Upper lobe of left lung (tissue), 6 donors: ENCODE data around the gene ARHGEF4. TPM values are rescaled to one million over a fixed set of nuclear protein-coding genes. Genes with fewer than 3 reads are reported as not detected.

Source experiments
- ATAC-seq, 2 donors: fragments of 200-7000 bp; cut with Tn5 transposase; one replicate each; pipeline ENCODE4 v1.9.1; 2022; ENCODE audit warnings: mild to moderate bottlenecking in 2 of 2, moderate library complexity in 2 of 2; ENCODE audit not compliant: low FRiP score in 2 of 2
- DNase-seq, 2 donors: peaks; one replicate each; pipeline ENCODE4 v3.0.0-alpha.2; 2019 to 2020
- H3K27ac ChIP-seq, 4 donors: fragments of 200-600 bp; sonication (generic); one replicate each; pipeline ENCODE4 v1.5.1; 2016 to 2019
- H3K27me3 ChIP-seq, 4 donors: fragments of 200-600 bp; sonication (generic); one replicate each; pipeline ENCODE4 v1.5.1; 2017 to 2019
- H3K36me3 ChIP-seq, 4 donors: fragments of 200-600 bp; sonication (generic); one replicate each; pipeline ENCODE4 v1.5.1; 2016 to 2019
- H3K4me1 ChIP-seq, 4 donors: fragments of 200-600 bp; sonication (generic); one replicate each; pipeline ENCODE4 v1.5.1; 2018 to 2019
- H3K4me3 ChIP-seq, 4 donors: fragments of 200-600 bp; sonication (generic); one replicate each; pipeline ENCODE4 v1.5.1; 2017 to 2019; ENCODE audit warnings: mild to moderate bottlenecking in 2 of 4, moderate library complexity in 1 of 4
- H3K9me3 ChIP-seq, 4 donors: fragments of 200-600 bp; sonication (generic); one replicate each; pipeline ENCODE4 v1.5.1; 2018 to 2019
- EP300 ChIP-seq, 4 donors: sonication (generic); formaldehyde crosslinking; IDR thresholded peaks; one replicate each; pipeline ENCODE4 v1.5.1; 2017; ENCODE audit warnings: antibody characterized with exemption in 4 of 4, control low read depth in 2 of 4
- POLR2A ChIP-seq, 4 donors: fragments of 450-650 bp; IDR thresholded peaks; one replicate each; pipeline ENCODE4 v1.5.1; 2016 to 2017; ENCODE audit warnings: antibody characterized with exemption in 4 of 4, mild to moderate bottlenecking in 2 of 4
- POLR2AphosphoS5 ChIP-seq, 2 donors: sonication (generic); formaldehyde crosslinking; IDR thresholded peaks; one replicate each; pipeline ENCODE4 v1.5.1; 2017; ENCODE audit warnings: antibody characterized with exemption in 2 of 2
- WGBS, 2 donors: methylation state at CpG; one replicate each; pipeline ENCODE4 v1.1.5; 2017 to 2018; 5-methylcytosine and 5-hydroxymethylcytosine counted together
- total RNA-seq, 6 donors: library from RNA; depleted of rRNA in 4 of 6; stranded (reverse); fragments of >200 nt in 4 of 6; gene quantifications; one replicate each; pipeline versions ENCODE4 v1.1.0 to v1.2.1, GENCODE V29; 2016 to 2021
- TF ChIP-seq, protein P1 (sequence below), 6 experiments: fragments of 450-650 bp in 4 of 6; fragments of 200-600 bp in 2 of 6; sonication (generic) in 2 of 6; IDR thresholded peaks; one replicate each; pipeline ENCODE4 v1.5.1; 2016 to 2019; ENCODE audit warnings: antibody characterized with exemption in 6 of 6
- donor health status: DM: no; HTN: no; CAD: no; lungs with moderate emphysema.
- donor health status: DM: no; HTN: yes; CAD: no; lungs with severe emphysema.

ARHGEF4 gene
- total RNA-seq, 6 donors from 2014 or later, result 10.1 to 101 (median 22.5) TPM

GRCh38 chr2:130825231-130825965 lies 11.3 kb upstream of the ARHGEF4 start:
- Histone ChIP-seq H3K27me3 (no peaks in the 10 kb centered on the region), H3K4me3 (no peak overlapping the region), H3K9me3 (no peaks in the 10 kb centered on the region), H3K36me3 (no peaks in the 10 kb centered on the region), H3K4me1 (no peaks in the 10 kb centered on the region), H3K27ac (no peak overlapping the region)
- DNase-seq, result peak in 1 of 2 donors; percentile 51
- WGBS, 2 donors, result 82 to 85% methylated on average over 9 to 16 of the region's 16 CpGs
- ATAC-seq, result no peak
- TF ChIP-seq EP300 (IDR thresholded peaks at IDR 0.05) (no peak), POLR2A (IDR thresholded peaks at IDR 0.05) (no peak), POLR2AphosphoS5 (IDR thresholded peaks at IDR 0.05) (no peak)
- TF ChIP-seq, protein P1, sequence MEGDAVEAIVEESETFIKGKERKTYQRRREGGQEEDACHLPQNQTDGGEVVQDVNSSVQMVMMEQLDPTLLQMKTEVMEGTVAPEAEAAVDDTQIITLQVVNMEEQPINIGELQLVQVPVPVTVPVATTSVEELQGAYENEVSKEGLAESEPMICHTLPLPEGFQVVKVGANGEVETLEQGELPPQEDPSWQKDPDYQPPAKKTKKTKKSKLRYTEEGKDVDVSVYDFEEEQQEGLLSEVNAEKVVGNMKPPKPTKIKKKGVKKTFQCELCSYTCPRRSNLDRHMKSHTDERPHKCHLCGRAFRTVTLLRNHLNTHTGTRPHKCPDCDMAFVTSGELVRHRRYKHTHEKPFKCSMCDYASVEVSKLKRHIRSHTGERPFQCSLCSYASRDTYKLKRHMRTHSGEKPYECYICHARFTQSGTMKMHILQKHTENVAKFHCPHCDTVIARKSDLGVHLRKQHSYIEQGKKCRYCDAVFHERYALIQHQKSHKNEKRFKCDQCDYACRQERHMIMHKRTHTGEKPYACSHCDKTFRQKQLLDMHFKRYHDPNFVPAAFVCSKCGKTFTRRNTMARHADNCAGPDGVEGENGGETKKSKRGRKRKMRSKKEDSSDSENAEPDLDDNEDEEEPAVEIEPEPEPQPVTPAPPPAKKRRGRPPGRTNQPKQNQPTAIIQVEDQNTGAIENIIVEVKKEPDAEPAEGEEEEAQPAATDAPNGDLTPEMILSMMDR (IDR thresholded peaks at IDR 0.05), result no peak

GRCh38 chr2:130825966-130826253 lies 10.8 kb upstream of the ARHGEF4 start:
- TF ChIP-seq, protein P1 (IDR thresholded peaks at IDR 0.05), result no peak
- no peak for TF ChIP-seq POLR2AphosphoS5 (IDR thresholded peaks at IDR 0.05)
- TF ChIP-seq POLR2A (IDR thresholded peaks at IDR 0.05), result no peak
- no peak for TF ChIP-seq EP300 (IDR thresholded peaks at IDR 0.05)
- H3K4me3 ChIP-seq, result no peak overlapping the region

DNA sequence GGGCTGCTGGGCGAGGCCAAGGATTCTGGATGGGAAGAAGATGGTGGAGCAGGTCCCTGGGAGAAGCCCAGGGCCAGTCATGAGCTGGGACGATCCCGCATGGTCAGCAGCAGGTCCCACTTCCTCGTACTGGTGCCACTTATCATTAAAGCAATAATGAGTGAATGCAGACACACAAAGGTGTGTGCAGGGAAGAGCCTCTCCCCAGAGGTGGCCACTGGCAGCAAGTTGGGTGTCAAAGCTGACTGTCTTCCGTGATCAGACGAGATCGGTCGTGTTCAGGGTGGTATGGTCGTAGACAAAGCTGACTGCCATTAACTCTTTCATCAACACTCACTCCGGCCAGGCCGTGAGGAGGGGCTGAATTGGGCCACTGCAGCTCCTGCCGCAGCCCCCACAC lies 10.3 kb upstream of the ARHGEF4 start:
- Histone ChIP-seq H3K36me3 (no peaks in the 10 kb centered on the region), H3K27me3 (no peaks in the 10 kb centered on the region), H3K27ac (no peak overlapping the region), H3K4me3 (no peak overlapping the region), H3K9me3 (no peaks in the 10 kb centered on the region), H3K4me1 (peaks cover 0 to 4% (median 0%) of the 10 kb centered on the region in 4 donors)
- TF ChIP-seq POLR2A (IDR thresholded peaks at IDR 0.05), result no peak
- TF ChIP-seq, protein P1 (IDR thresholded peaks at IDR 0.05), result no peak
- TF ChIP-seq EP300 (IDR thresholded peaks at IDR 0.05), result no peak
- TF ChIP-seq POLR2AphosphoS5 (IDR thresholded peaks at IDR 0.05), result no peak
- DNase-seq, result no peak
- no peak for ATAC-seq
- WGBS, 2 donors, result 51 to 75% methylated on average over 7 to 12 of the region's 12 CpGs

More at GRCh38 chr2:130825966-130826253, 10.8 kb upstream of the ARHGEF4 start:
- ATAC-seq (no peak), DNase-seq (peak in 1 of 2 donors; percentile 63)
- no peaks in the 10 kb centered on the region for H3K27me3 ChIP-seq
- H3K36me3 ChIP-seq, result no peaks in the 10 kb centered on the region
- peaks cover 0 to 2% (median 0%) of the 10 kb centered on the region in 4 donors for H3K4me1 ChIP-seq
- no peaks in the 10 kb centered on the region for H3K9me3 ChIP-seq
- no peak overlapping the region for H3K27ac ChIP-seq
- 78 to 94% methylated on average over 11 to 12 of the region's 13 CpGs for WGBS, 2 donors

- no peak overlapping the region for H3K27ac ChIP-seq
- H3K36me3 ChIP-seq, result no peaks in the 10 kb centered on the region
- DNase-seq, result no peak
- H3K27me3 ChIP-seq, result no peaks in the 10 kb centered on the region
- no peaks in the 10 kb centered on the region for H3K9me3 ChIP-seq
- H3K4me3 ChIP-seq, result no peak overlapping the region
- 74 to 76% methylated on average over 4 to 6 of the region's 7 CpGs for WGBS, 2 donors
- H3K4me1 ChIP-seq, result peaks cover 0 to 4% (median 0%) of the 10 kb centered on the region in 4 donors
- no peak for ATAC-seq
- TF ChIP-seq EP300 (IDR thresholded peaks at IDR 0.05) (no peak), POLR2AphosphoS5 (IDR thresholded peaks at IDR 0.05) (no peak), POLR2A (IDR thresholded peaks at IDR 0.05) (no peak)
- TF ChIP-seq, protein P1 (IDR thresholded peaks at IDR 0.05), result no peak
Observed at GRCh38 chr2:130826821-130827501, 9.8 kb upstream of the ARHGEF4 start.
